A549 treated with CORT108297 at 1 μM for 4 hours (cell line): ENCODE measurements around the gene MTR. TPM values are rescaled to one million over a fixed set of nuclear protein-coding genes. Genes with fewer than 3 reads are reported as not detected.

Source experiments
- total RNA-seq: library from RNA; stranded (reverse); fragments of 200-300 nt; extraction: Qiagen RNA extraction; gene quantifications from 5 replicates; pipeline ENCODE4 v1.2.3, GENCODE V29; 2022

Gene MTR
- 4.2 to 7.2 TPM (median 6.1 TPM) in 5 replicates for total RNA-seq

GRCh38 chr1:236795035-236795756, at the start of gene MTR:
MTR (plus strand) TSS chr1:236795292; CDS start chr1:236795704, 412 bp downstream.

Other genes starting within 250 kb of the MTR start
- gene HEATR1, start 190.8 kb upstream of the MTR start, total RNA-seq: 22.6 to 28.2 TPM (median 26.2 TPM) in 5 replicates
- 0.03 to 0.14 TPM (median 0.07 TPM) in 4 of 5 replicates, not detected in the other for gene ACTN2, start 108.8 kb upstream of the MTR start, total RNA-seq
- gene MT1HL1, start 209.1 kb downstream of the MTR start, total RNA-seq: not detected in 5 replicates
- 0.01 to 0.09 TPM (median 0.02 TPM) in 5 replicates for gene RYR2, start 246.9 kb downstream of the MTR start, total RNA-seq